Measurements from ENCODE around the gene TMEM182.

DNA sequence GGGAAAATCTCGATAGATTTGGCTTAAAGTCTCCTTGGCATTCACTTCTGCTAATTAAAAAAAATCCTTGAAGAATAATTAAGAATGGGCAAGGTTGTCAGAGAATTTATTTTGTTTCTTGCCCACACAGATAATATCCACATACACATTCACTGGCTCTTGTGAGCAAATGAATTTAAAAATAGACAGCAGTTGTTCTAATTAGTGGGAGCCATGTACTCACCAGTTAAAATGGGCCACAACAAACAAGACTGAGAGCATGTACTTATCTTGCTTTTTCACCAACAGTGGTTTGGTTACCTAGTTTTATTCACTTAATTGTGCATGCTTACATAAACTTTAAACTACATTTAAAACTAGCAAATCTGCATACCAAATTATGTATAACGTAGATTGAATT lies 53.5 kb downstream of the TMEM182 start:
- TF ChIP-seq, protein P1, sequence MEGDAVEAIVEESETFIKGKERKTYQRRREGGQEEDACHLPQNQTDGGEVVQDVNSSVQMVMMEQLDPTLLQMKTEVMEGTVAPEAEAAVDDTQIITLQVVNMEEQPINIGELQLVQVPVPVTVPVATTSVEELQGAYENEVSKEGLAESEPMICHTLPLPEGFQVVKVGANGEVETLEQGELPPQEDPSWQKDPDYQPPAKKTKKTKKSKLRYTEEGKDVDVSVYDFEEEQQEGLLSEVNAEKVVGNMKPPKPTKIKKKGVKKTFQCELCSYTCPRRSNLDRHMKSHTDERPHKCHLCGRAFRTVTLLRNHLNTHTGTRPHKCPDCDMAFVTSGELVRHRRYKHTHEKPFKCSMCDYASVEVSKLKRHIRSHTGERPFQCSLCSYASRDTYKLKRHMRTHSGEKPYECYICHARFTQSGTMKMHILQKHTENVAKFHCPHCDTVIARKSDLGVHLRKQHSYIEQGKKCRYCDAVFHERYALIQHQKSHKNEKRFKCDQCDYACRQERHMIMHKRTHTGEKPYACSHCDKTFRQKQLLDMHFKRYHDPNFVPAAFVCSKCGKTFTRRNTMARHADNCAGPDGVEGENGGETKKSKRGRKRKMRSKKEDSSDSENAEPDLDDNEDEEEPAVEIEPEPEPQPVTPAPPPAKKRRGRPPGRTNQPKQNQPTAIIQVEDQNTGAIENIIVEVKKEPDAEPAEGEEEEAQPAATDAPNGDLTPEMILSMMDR (IDR thresholded peaks at IDR 0.05): no peak
- no peak for TF ChIP-seq POLR2A (IDR thresholded peaks at IDR 0.05)
- no peak for TF ChIP-seq EP300 (IDR thresholded peaks at IDR 0.05)
- no peak for TF ChIP-seq POLR2AphosphoS5 (IDR thresholded peaks at IDR 0.05)

All from suprapubic skin (tissue), 4 donors.